ENCODE data around the gene RNF167. TPM values are rescaled to one million over a fixed set of nuclear protein-coding genes. Genes with fewer than 3 reads are reported as not detected.

The RNF167 gene
- total RNA-seq, 6 donors from 2014 or later, result 41.9 to 130 (median 72.9) TPM

DNA sequence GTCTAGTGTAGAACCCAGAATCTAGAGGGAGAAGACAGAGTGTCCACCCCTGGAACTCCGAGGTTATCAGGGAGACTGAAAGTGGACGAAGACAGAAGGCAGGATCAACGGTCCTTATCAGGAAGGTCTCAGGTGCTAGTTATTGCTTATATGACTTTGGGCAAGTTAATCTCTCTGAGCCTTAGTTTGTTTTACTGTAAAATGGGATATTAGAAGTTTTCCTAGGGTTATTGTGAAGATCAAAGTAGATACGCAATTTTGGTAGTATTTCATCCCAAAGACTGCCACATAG, 1.2 kb downstream of the RNF167 start:
- 36 to 43% methylated on average over 4 of the region's 4 CpGs for WGBS, 2 donors
- TF ChIP-seq POLR2AphosphoS5 (IDR thresholded peaks at IDR 0.05) (no peak), EP300 (IDR thresholded peaks at IDR 0.05) (no peak), POLR2A (IDR thresholded peaks at IDR 0.05) (no peak)
- TF ChIP-seq, protein P1, sequence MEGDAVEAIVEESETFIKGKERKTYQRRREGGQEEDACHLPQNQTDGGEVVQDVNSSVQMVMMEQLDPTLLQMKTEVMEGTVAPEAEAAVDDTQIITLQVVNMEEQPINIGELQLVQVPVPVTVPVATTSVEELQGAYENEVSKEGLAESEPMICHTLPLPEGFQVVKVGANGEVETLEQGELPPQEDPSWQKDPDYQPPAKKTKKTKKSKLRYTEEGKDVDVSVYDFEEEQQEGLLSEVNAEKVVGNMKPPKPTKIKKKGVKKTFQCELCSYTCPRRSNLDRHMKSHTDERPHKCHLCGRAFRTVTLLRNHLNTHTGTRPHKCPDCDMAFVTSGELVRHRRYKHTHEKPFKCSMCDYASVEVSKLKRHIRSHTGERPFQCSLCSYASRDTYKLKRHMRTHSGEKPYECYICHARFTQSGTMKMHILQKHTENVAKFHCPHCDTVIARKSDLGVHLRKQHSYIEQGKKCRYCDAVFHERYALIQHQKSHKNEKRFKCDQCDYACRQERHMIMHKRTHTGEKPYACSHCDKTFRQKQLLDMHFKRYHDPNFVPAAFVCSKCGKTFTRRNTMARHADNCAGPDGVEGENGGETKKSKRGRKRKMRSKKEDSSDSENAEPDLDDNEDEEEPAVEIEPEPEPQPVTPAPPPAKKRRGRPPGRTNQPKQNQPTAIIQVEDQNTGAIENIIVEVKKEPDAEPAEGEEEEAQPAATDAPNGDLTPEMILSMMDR (IDR thresholded peaks at IDR 0.05), result no peak
- Histone ChIP-seq H3K4me3 (peak overlapping the region in 3 of 4 donors; percentile 63 to 72 (median 71)), H3K4me1 (peaks cover 55 to 76% (median 66%) of the 10 kb centered on the region in 4 donors), H3K9me3 (no peaks in the 10 kb centered on the region), H3K36me3 (peaks cover 18 to 69% (median 56%) of the 10 kb centered on the region in 4 donors), H3K27me3 (no peaks in the 10 kb centered on the region), H3K27ac (peak overlapping the region; percentile 84 to 99 (median 94))
- ATAC-seq (ENCODE audit: low FRiP score in 2 of 2) (no peak), DNase-seq (no peak)

DNA sequence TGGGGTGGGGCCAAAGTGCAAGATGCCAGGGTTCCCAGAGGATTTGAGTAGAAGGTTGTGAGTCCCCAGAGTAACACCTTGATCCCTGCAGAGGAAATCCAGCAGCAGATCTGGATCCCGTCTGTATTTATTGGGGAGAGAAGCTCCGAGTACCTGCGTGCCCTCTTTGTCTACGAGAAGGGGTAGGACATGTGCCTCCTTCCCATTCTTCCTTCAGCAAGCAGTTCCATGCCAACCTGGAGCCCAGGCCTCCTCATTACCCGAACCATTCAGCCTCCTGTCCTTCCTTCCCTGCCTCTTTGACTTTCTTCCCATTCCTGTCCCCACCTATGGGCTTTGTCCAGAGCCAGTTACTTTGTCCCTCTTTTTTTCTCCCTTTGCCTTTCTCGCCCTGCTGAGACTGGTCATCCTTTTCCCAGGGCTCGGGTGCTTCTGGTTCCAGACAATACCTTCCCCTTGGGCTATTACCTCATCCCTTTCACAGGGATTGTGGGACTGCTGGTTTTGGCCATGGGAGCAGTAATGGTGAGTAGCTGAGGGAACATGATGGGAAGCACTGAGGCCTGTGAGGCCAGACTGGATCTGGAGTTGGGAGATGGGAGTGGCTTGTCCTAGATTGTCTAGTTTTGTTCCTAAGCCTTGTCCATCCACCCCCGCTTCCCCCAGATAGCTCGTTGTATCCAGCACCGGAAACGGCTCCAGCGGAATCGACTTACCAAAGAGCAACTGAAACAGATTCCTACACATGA, 2.9 kb downstream of the RNF167 start:
- H3K27ac ChIP-seq, result peak overlapping the region in 3 of 4 donors; percentile 97 to 100 (median 99)
- H3K27me3 ChIP-seq, result no peaks in the 10 kb centered on the region
- TF ChIP-seq POLR2AphosphoS5 (IDR thresholded peaks at IDR 0.05), result no peak
- TF ChIP-seq, protein P1 (IDR thresholded peaks at IDR 0.05), result no peak
- TF ChIP-seq EP300 (IDR thresholded peaks at IDR 0.05), result no peak
- no peak for TF ChIP-seq POLR2A (IDR thresholded peaks at IDR 0.05)
- H3K36me3 ChIP-seq, result peaks cover 10 to 55% (median 43%) of the 10 kb centered on the region in 4 donors
- DNase-seq (no peak), ATAC-seq (ENCODE audit: low FRiP score in 2 of 2) (no peak)
- no peaks in the 10 kb centered on the region for H3K9me3 ChIP-seq
- no peak overlapping the region for H3K4me3 ChIP-seq
- 79 to 80% methylated on average over 13 of the region's 13 CpGs for WGBS, 2 donors
- H3K4me1 ChIP-seq, result peaks cover 64 to 83% (median 71%) of the 10 kb centered on the region in 4 donors

DNA sequence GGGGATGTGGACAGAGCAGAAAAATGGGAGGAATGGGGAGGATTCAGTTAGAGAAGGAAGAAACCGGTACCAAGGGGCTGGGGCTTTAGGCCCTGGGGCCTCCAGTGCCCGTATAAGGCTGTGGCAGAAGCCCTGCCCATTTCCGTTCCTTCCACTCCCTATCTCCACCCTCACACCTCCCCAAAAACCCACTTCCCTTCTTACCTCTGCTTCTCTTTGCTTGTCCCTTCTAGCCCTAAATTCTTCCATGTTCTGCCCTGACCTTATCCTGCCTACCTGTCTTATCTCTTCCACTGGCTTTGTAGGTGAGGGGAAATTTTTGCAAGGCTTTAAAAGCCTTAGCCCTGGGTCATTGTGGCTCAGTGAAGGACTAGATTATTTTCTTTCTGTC, 4.1 kb downstream of the RNF167 start:
- Histone ChIP-seq H3K36me3 (peaks cover 10 to 48% (median 42%) of the 10 kb centered on the region in 4 donors), H3K27ac (peak overlapping the region; percentile 97 to 100 (median 98)), H3K4me3 (peak overlapping the region in 2 of 4 donors; percentile 4 to 98), H3K4me1 (peaks cover 54 to 71% (median 60%) of the 10 kb centered on the region in 4 donors), H3K27me3 (no peaks in the 10 kb centered on the region), H3K9me3 (no peaks in the 10 kb centered on the region)
- DNase-seq, result peak in 1 of 2 donors; percentile 63
- TF ChIP-seq, protein P1 (IDR thresholded peaks at IDR 0.05), result no peak
- TF ChIP-seq EP300 (IDR thresholded peaks at IDR 0.05) (no peak), POLR2AphosphoS5 (IDR thresholded peaks at IDR 0.05) (no peak), POLR2A (IDR thresholded peaks at IDR 0.05) (no peak)
- no peak for ATAC-seq (ENCODE audit: low FRiP score in 2 of 2)
- WGBS, 2 donors, result 46 to 52% methylated on average over 3 of the region's 3 CpGs

DNA sequence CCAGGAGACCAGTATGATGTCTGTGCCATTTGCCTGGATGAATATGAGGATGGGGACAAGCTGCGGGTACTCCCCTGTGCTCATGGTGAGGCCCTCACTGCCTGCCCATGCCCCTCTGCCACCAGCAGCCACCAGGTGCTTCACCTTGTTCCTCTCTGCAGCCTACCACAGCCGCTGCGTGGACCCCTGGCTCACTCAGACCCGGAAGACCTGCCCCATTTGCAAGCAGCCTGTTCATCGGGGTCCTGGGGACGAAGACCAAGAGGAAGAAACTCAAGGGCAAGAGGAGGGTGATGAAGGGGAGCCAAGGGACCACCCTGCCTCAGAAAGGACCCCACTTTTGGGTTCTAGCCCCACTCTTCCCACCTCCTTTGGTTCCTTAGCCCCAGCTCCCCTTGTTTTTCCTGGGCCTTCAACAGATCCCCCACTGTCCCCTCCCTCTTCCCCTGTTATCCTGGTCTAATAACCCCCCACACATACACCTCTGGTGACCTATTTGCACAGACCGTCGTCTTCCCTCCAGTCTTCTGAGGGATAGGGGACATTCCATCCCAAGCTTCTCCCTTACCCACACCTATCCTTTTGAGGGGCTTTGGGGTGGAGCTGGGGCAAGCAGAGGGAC, 4.6 kb downstream of the RNF167 start:
- Histone ChIP-seq H3K36me3 (peaks cover 10 to 48% (median 42%) of the 10 kb centered on the region in 4 donors), H3K27me3 (no peaks in the 10 kb centered on the region), H3K9me3 (no peaks in the 10 kb centered on the region), H3K27ac (peak overlapping the region; percentile 97 to 100 (median 98)), H3K4me1 (peaks cover 52 to 68% (median 59%) of the 10 kb centered on the region in 4 donors), H3K4me3 (peak overlapping the region in 2 of 4 donors; percentile 4 to 98)
- DNase-seq, result no peak
- 50 to 56% methylated on average over 8 of the region's 8 CpGs for WGBS, 2 donors
- TF ChIP-seq POLR2A (IDR thresholded peaks at IDR 0.05) (no peak), EP300 (IDR thresholded peaks at IDR 0.05) (no peak), POLR2AphosphoS5 (IDR thresholded peaks at IDR 0.05) (no peak)
- TF ChIP-seq, protein P1 (IDR thresholded peaks at IDR 0.05), result no peak
- no peak for ATAC-seq (ENCODE audit: low FRiP score in 2 of 2)

All from upper lobe of left lung (tissue), 6 donors.